ENCODE data around the gene MYLK.

DNA sequence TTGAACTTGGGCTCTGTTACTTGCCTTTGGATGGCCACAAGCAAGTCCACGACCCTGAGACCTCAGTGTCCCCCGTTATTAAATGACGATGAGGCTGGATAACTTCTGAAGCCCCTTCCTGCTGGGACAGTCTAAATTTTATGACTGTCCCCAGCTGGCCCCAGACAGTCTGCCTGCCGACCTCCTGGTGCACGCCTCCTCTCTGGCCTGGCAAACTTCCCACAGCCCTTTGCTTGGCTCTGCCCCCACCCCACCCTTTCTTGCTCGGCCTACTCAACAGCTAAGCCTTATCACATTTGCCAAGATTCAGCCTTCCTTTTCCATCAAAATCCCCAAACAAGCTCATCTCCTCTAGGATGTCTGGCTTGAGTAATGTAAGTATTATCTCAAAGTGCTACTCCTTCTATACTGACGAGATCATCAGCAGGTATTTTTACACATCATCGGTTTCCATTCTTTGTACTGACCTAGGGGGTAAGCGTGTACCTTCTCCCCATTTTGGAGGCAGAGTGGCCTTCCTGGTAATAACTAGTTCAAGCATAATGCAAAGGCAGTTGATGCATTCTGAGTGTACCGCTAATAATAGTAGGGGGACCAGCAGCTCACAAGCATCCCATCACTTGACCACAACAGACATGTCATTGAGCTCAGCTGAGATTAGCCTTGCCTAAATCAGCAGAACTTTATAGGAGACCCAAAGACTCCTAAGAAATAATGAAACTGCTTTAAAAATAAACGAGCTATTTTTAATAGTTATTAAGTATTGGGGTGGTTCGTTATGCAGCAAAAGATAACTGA lies 178.4 kb downstream of the MYLK start:
- TF ChIP-seq REST (IDR thresholded peaks at IDR 0.05; ENCODE audit: low read depth, low read length) = no peak
- no peak for TF ChIP-seq SIN3A (IDR thresholded peaks at IDR 0.05; ENCODE audit: low read depth, low read length)
- no peak for TF ChIP-seq HCFC1 (IDR thresholded peaks at IDR 0.05; ENCODE audit: low read length)
- no peak for TF ChIP-seq CTCF (IDR thresholded peaks at IDR 0.05 in 2 of 3, conservative IDR thresholded peaks at IDR 0.05 in 1 of 3; ENCODE audit: control insufficient read depth in 2 of 3, extremely low read depth in 1 of 3, insufficient read depth in 1 of 3, low read depth in 3 of 3, low read length in 3 of 3)
